Erythroblast (primary cell): Measurements from ENCODE around the gene MTREX.

Source experiments
- GATA1 ChIP-seq: IDR thresholded peaks from 2 replicates; pipeline ENCODE4 v1.6.1; 2011; ENCODE audit warnings: low read depth, mild to moderate bottlenecking, control low read depth, low read length, moderate library complexity
- POLR2A ChIP-seq: IDR thresholded peaks from 2 replicates; pipeline ENCODE4 v1.6.1; 2011; ENCODE audit warnings: mild to moderate bottlenecking, low read length

DNA sequence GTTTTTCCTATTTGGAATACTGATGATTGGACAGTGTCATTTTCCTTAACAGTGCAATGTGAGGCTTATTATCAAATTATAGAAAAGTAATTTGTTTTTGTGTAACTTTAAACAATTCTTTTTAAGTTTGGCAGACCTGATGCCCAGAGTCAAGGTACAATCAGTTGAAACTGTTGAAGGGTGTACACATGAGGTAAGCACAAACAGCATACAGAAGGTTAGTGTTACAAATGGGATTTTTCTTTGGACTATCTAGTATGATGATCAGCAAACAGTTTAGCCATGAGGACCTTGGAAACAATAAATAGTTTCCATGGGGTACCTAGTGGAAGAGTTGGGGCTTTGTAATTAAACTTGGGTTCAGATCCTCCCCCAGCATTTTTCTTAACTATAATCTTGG, 16.2 kb downstream of the MTREX start:
- TF ChIP-seq POLR2A = no peak
- no peak for TF ChIP-seq GATA1
